ENCODE measurements around the gene TMEM201. TPM values are rescaled to one million over a fixed set of nuclear protein-coding genes. Genes with fewer than 3 reads are reported as not detected.

The TMEM201 gene
- total RNA-seq (2011; cell fraction: chromatin; rRNA removed; ENCODE audit: low replicate concordance), result 31.6 and 91.3 TPM in 2 replicates
- 68.6 and 78.7 TPM in 2 replicates for total RNA-seq (2011; cell fraction: nucleolus; rRNA removed)
- total RNA-seq (2011; cell fraction: nucleoplasm; rRNA removed), result 48.5 and 50.3 TPM in 2 replicates
- total RNA-seq (2014; rRNA removed) (9.0 and 16.5 TPM in 2 replicates), total RNA-seq (2014; rRNA removed; fragmentation: Illumina TruSeq; extraction: Trizol) (1.9 and 3.0 TPM in 2 replicates), total RNA-seq (2015; rRNA removed; fragmentation: Illumina TruSeq; extraction: Trizol) (7.4 and 9.0 TPM in 2 replicates), total RNA-seq (2021) (48.8 and 51.3 TPM in 2 replicates), polyA plus RNA-seq (2011; rRNA removed) (2.3 and 3.9 TPM in 2 replicates), polyA plus RNA-seq (2014; fragmentation: Illumina TruSeq; extraction: Trizol) (10.3 and 24.1 TPM in 2 replicates), polyA plus RNA-seq (2014; fragmentation: Nextera tagmentation; extraction: Ambion mirVana) (under 1 TPM; 0.42 to 0.46 TPM), polyA plus RNA-seq (2014; rRNA removed) (14.7 and 15.4 TPM in 2 replicates), polyA minus RNA-seq (2011; rRNA and poly(A)+ RNA removed) (2.8 and 4.0 TPM in 2 replicates), Bru-seq, nascent RNA (percentile 75 among the genes with signal in this experiment), BruChase-seq, experiment 1, labeled RNA remaining after a 2-hour chase (percentile 68 among the genes with signal in this experiment), BruChase-seq, experiment 2, labeled RNA remaining after a 6-hour chase (percentile 68 among the genes with signal in this experiment)
- polyA plus RNA-seq (2011; cell fraction: cytosol; rRNA removed), result 3.0 and 6.9 TPM in 2 replicates
- polyA plus RNA-seq (2011; cell fraction: nucleus; rRNA removed), result 15.1 and 27.9 TPM in 2 replicates
- 18.3 and 22.2 TPM in 2 replicates for polyA plus RNA-seq (2012)
- polyA minus RNA-seq (2011; cell fraction: cytosol; rRNA and poly(A)+ RNA removed), result 15.2 and 18.0 TPM in 2 replicates
- polyA minus RNA-seq (2011; cell fraction: nucleus; rRNA and poly(A)+ RNA removed), result 19.2 and 21.4 TPM in 2 replicates
- long read RNA-seq, experiment 1, transcript TMEM201-201 (6 exons, 3,851 nt), result major isoform, 10 of 227 reads
- long read RNA-seq, experiment 1, partial matches to known transcripts, result 206 of 227 reads
- long read RNA-seq, experiment 1, other reads (novel, unspliced or antisense), result 7 of 227 reads
- long read RNA-seq, experiment 2, transcript TMEM201-201 (6 exons, 3,851 nt), result major isoform, 12 of 52 reads
- long read RNA-seq, experiment 2, partial matches to known transcripts, result 6 of 52 reads
- long read RNA-seq, experiment 2, other reads (novel, unspliced or antisense), result 30 of 52 reads
- long read RNA-seq, experiment 3, partial matches to known transcripts, result 0 of 9 reads
- long read RNA-seq, experiment 3, other reads (novel, unspliced or antisense), result 7 of 9 reads

GRCh38 chr1:9588551-9589143 is at the start of gene TMEM201:
TSS of gene TMEM201 (plus strand) at chr1:9588911. CDS start at chr1:9588931, 20 bp downstream.
- BruUV-seq (replicated peaks), result no TSS peak
- Histone ChIP-seq H3K9ac (ENCODE audit: insufficient read depth in 1 of 2, low read depth in 2 of 2, low read length in 2 of 2) (peak within 1 kb of the TSS; percentile 65 to 93), H3K79me2 (ENCODE audit: control insufficient read depth, insufficient read depth, low read length) (peaks cover 50% of the 10 kb centered on the region), H4K20me1 (replicated peaks; ENCODE audit: control insufficient read depth, insufficient read depth, low read length) (peaks cover 43% of the 10 kb centered on the region), H3K9me3 (replicated peaks; ENCODE audit: control insufficient read depth, insufficient read depth, low read depth, low read length) (no peaks in the 10 kb centered on the region), H3K4me2 (ENCODE audit: insufficient read depth, low read length) (peak within 1 kb of the TSS; percentile 83), H3K4me1 (replicated peaks in 1 of 2; ENCODE audit: control insufficient read depth in 2 of 2, insufficient read depth in 2 of 2, low read length in 2 of 2) (peaks cover 31 to 52% of the 10 kb centered on the region in 2 experiments), H3K27me3 (ENCODE audit: control insufficient read depth in 2 of 2, insufficient read depth in 2 of 2, low read length in 2 of 2) (no peaks in the 10 kb centered on the region), H3K9me1 (ENCODE audit: control insufficient read depth, insufficient read depth, low read length) (peaks cover 23% of the 10 kb centered on the region), H3K4me3 (peak within 1 kb of the TSS; percentile 61), H3K27ac (ENCODE audit: extremely low read depth, low read depth, low read length) (peak within 1 kb of the TSS; percentile 76), H2AFZ (ENCODE audit: low read depth, low read length) (peak within 1 kb of the TSS; percentile 86), H3K36me3 (ENCODE audit: control insufficient read depth, insufficient read depth, low read length) (peaks cover 34% of the 10 kb centered on the region; the same call in 2 of the 3 replicates)
- in situ Hi-C loops (cut with MboI) (no loop called here), intact Hi-C loops (cut with micrococcal nuclease) (loop anchor here (5.0 to 10.0 kb wide), 2 partner anchors 86 to 304 kb away; no protein-coding TSS in a partner anchor)
- ATAC-seq (peak; percentile 90), FAIRE-seq (no peak), DNase-seq (ENCODE audit: extremely low read depth in 1 of 4, low spot score in 3 of 4) (peak; percentile 98 to 99 (median 99))
- ChIA-PET CTCF (ENCODE audit: low intra/inter-chr PET ratio) (interaction anchor here (0.7 kb wide), 1 partner anchor 12 kb away, joined by 4 read pairs; no protein-coding TSS in a partner anchor), POLR2A (interaction anchor here (0.6 to 1.1 kb wide), 8 partner anchors 9 to 691 kb away, joined by 3 to 5 read pairs (median 3); no protein-coding TSS in a partner anchor)
- under 1% methylated on average over 42 of the region's 94 CpGs for WGBS (ENCODE audit: insufficient coverage, low coverage, missing lambda C conversion rate)
- no peak for TF ChIP-seq TRIM28 (IDR thresholded peaks at IDR 0.05)
- 0 out of 2 replicates have a peak, but pooled peaks have one; percentile 20 for TF ChIP-seq EP300 (IDR thresholded peaks at IDR 0.05; ENCODE audit: low read length)
- no peak for TF ChIP-seq POLR2B (IDR thresholded peaks at IDR 0.05; ENCODE audit: low read depth, partially characterized antibody)
- no peak for TF ChIP-seq FOXA3 (CRISPR knock-in tag; conservative IDR thresholded peaks at IDR 0.05 in 1 of 2, IDR thresholded peaks at IDR 0.05 in 1 of 2)
- peak; percentile 39; the same call in 1 of the 2 replicates for TF ChIP-seq ARID4B (CRISPR knock-in tag; IDR thresholded peaks at IDR 0.05)
- no peak for TF ChIP-seq AFF1 (IDR thresholded peaks at IDR 0.05; ENCODE audit: low read depth in 1 of 2, partially characterized antibody in 2 of 2)

All from K562 (cell line).